Immature natural killer cell (primary cell): ENCODE measurements around the gene EFNA5. TPM values are rescaled to one million over a fixed set of nuclear protein-coding genes. Genes with fewer than 3 reads are reported as not detected.

ENCODE experiments used
- DNase-seq, 3 donors: peaks; one replicate each; pipeline ENCODE4 v3.0.0; 2022; ENCODE audit warnings: mixed read lengths in 1 of 3
- H3K27ac Mint-ChIP-seq, 6 donors: one replicate each; pipeline ENCODE4 v1.8.0; 2020; ENCODE audit warnings: mixed read lengths in 6 of 6, mild to moderate bottlenecking in 5 of 6, inconsistent platforms in 4 of 6, moderate library complexity in 3 of 6
- H3K27me3 Mint-ChIP-seq, 3 donors: one replicate each; pipeline ENCODE4 v1.8.0; 2020 to 2021; ENCODE audit warnings: low read depth in 3 of 3, mild to moderate bottlenecking in 3 of 3, mixed read lengths in 3 of 3, moderate library complexity in 3 of 3, inconsistent platforms in 1 of 3
- H3K36me3 Mint-ChIP-seq, 3 donors: one replicate each; pipeline ENCODE4 v1.8.0; 2020; ENCODE audit warnings: mixed read lengths in 3 of 3, inconsistent platforms in 2 of 3, mild to moderate bottlenecking in 2 of 3
- H3K4me1 Mint-ChIP-seq, 2 donors: one replicate each; pipeline ENCODE4 v1.8.0; 2020; ENCODE audit warnings: inconsistent platforms in 2 of 2, mild to moderate bottlenecking in 2 of 2, mixed read lengths in 2 of 2, moderate library complexity in 1 of 2
- H3K4me3 Mint-ChIP-seq, 5 donors: one replicate each; pipeline ENCODE4 v1.8.0; 2020; ENCODE audit warnings: mild to moderate bottlenecking in 5 of 5, mixed read lengths in 5 of 5, inconsistent platforms in 3 of 5, moderate library complexity in 3 of 5
- H3K9me3 Mint-ChIP-seq, 6 donors: one replicate each; pipeline ENCODE4 v1.8.0; 2020; ENCODE audit warnings: mild to moderate bottlenecking in 6 of 6, mixed read lengths in 6 of 6, inconsistent platforms in 4 of 6, moderate library complexity in 3 of 6
- polyA plus RNA-seq, 3 donors: library from polyadenylated mRNA; unstranded; fragments of 300-500 nt; fragmentation: Illumina TruSeq; gene quantifications; one replicate each; pipeline ENCODE4 v1.2.3, GENCODE V29; 2021

EFNA5 gene
- polyA plus RNA-seq, 3 donors from 2014 or later, result 0.73 to 2.6 (median 1.7) TPM

DNA sequence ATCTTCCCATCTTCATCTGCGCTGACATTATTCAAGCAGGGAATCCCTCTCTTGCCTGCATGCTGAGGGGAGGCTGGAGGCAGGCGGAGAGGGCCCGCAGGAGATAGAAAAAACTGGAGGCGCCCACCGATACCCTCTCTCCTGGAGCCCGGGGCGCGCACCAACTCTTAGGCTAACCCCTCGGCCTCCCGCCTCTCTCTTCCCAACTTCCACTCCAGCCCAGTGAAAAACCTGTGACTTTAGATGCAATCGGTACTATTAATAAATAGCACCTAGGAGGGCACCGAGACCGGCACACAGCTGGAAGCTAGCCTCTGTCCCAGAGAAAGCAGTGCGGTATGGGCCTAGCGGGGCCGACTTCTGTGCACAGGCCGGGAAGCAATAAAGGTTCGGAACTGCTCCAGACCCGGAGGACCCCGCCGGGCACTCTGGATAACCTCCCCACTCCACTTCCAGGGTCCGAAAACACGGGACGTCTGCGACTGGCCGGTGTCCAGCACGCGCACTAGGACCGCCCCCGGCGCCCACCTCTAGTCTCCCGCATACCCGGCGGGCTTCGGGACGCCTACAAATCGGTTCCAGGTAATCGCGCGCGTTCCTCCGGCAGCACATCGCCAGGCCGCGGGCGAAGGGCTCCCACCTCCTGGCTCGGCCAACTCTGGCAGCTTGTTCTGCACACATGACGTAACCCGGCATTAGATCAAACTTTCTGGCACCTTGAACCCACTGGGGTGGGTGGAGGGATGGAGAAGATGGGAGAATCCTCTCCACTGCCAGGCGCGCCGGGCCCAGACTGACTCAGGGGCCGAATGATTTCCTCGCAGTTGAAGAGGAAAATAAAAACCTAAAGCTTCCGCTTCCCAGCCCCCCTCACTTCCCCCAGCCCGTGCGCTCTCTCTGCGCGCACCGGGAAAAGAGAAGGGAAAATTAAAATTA lies 1.4 kb downstream of the EFNA5 start:
- Mint-ChIP-seq H3K27me3 (peaks cover 25 to 35% (median 30%) of the 10 kb centered on the region in 3 donors), H3K36me3 (no peaks in the 10 kb centered on the region), H3K4me1 (peaks cover 33 to 44% of the 10 kb centered on the region in 2 donors), H3K27ac (no peak overlapping the region), H3K4me3 (peak overlapping the region; percentile 69 to 89 (median 72)), H3K9me3 (no peaks in the 10 kb centered on the region)
- no peak for DNase-seq

- Mint-ChIP-seq H3K36me3 (no peaks in the 10 kb centered on the region), H3K27me3 (peaks cover 19 to 33% (median 27%) of the 10 kb centered on the region in 3 donors), H3K4me3 (peak overlapping the region in 4 of 5 donors; percentile 27 to 89 (median 38)), H3K27ac (no peak overlapping the region), H3K9me3 (no peaks in the 10 kb centered on the region), H3K4me1 (peaks cover 30 to 38% of the 10 kb centered on the region in 2 donors)
- no peak for DNase-seq
These were observed 2.3 kb downstream of the EFNA5 start for GRCh38 chr5:107668154-107669095.

DNA sequence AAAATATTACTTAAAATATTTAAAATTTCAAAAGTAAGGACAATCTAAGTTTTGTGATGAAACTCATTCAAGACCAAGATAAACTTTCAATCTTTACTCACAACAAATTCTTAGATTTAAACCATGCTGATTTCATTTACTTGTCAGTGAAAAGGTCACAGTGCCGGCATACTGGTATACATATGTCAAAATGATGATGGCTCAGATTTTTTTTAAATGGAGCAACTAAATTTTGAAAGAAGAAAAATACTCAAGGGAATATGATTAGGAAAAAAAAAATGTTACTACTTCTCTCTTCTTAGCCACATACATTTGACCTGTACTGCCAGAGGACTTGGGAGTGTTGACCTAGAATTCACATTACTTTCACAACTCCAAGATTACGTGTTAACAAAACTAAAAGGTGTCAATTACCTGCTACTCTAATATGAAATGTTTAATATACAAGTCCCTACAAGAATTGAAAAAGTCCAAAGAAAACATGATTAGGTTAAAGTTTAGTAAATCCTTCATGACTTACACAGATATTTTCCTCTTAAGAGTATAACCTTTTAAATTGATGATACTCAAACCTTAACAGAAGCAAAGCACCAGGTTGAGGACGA lies 4.6 kb downstream of the EFNA5 start:
- Mint-ChIP-seq H3K4me3 (no peak overlapping the region), H3K27ac (no peak overlapping the region), H3K4me1 (peaks cover 14 to 17% of the 10 kb centered on the region in 2 donors), H3K27me3 (peaks cover 12 to 25% (median 22%) of the 10 kb centered on the region in 3 donors), H3K36me3 (no peaks in the 10 kb centered on the region), H3K9me3 (no peaks in the 10 kb centered on the region)
- no peak for DNase-seq

DNA sequence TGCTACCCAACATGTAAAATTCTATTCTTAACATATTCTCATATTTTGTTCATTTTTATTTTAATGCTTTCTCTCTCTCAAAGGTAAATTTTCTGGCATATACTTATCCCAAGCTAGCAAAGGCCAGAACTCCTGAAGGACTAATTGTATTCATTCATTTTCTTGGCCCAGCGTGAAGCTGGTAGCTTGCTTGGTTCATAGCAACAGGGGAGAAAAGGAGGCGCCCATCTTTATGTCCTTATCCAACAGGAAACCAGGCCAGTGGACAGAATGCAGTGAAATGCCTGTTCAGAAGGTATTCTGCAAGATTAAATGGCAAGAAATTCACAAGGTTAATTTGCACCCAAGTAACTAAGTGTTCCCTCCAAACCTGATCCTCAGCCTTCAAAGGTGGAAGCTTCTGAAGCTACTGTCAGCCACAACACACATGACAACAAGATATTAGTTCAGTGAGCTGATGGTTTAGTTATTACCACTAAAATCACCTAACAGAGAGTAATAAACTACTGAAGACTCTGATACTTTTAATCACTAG lies 5.6 kb downstream of the EFNA5 start:
- Mint-ChIP-seq H3K27ac (no peak overlapping the region), H3K36me3 (no peaks in the 10 kb centered on the region), H3K9me3 (no peaks in the 10 kb centered on the region), H3K4me1 (peaks cover 7 to 8% of the 10 kb centered on the region in 2 donors), H3K4me3 (no peak overlapping the region), H3K27me3 (peaks cover 10 to 23% (median 16%) of the 10 kb centered on the region in 3 donors)
- DNase-seq, result no peak

- Mint-ChIP-seq H3K9me3 (no peaks in the 10 kb centered on the region), H3K4me1 (no peaks in the 10 kb centered on the region), H3K27me3 (peaks cover 8 to 18% (median 11%) of the 10 kb centered on the region in 3 donors), H3K4me3 (no peak overlapping the region), H3K36me3 (no peaks in the 10 kb centered on the region), H3K27ac (no peak overlapping the region)
- no peak for DNase-seq
These were observed 7.0 kb downstream of the EFNA5 start for GRCh38 chr5:107663697-107664096.

DNA sequence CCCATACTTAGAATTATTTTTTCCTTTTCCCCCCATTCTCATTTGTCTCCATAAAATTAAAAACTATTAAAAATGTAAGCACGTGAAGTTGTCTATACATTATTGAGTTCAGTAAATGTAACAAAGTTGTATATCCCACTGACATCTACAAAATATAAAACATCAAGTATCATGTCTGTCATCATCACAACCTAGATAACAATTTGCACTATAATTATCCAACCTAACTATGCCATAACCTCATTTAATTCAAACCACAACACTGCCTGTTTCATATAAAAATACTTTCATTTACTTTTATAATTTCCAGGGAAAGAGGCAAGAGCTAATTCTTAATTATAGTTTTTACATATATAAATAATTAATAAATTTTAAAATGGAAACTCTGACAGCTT lies 9.1 kb downstream of the EFNA5 start:
- peaks cover 0 to 13% (median 4%) of the 10 kb centered on the region in 3 donors for H3K27me3 Mint-ChIP-seq
- no peaks in the 10 kb centered on the region for H3K9me3 Mint-ChIP-seq
- H3K27ac Mint-ChIP-seq, result no peak overlapping the region
- H3K4me1 Mint-ChIP-seq, result no peaks in the 10 kb centered on the region
- no peaks in the 10 kb centered on the region for H3K36me3 Mint-ChIP-seq
- DNase-seq, result no peak
- no peak overlapping the region for H3K4me3 Mint-ChIP-seq

DNA sequence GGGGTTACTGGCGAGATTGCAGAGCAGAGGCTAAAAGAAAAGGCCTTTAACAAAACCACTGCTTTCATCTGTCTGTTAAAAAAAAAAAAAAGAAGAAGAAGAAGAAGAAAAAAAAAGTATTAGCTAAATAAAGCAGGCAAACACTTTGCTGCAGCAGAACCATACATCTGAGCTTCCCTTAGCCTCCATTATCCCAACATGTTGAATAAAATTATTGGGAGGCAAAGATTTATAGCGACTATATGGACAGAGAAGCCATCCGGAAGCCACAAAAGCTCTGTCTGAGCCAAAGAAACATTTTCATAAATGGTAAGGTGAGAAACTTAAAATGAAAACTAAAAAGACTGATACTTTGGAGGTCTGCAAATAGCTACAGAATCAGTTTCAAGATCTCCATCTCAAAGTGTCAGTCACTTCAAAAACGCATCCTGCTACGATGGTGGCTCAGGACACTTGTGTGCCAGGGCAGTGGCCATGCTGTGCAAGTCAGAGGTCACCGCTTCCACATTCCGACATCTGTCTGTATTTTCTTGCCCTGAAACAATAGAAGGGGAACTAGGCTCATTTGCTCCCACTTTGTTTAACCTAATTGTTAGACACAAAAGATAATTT lies 9.6 kb downstream of the EFNA5 start:
- H3K4me1 Mint-ChIP-seq, result no peaks in the 10 kb centered on the region
- no peak overlapping the region for H3K4me3 Mint-ChIP-seq
- DNase-seq, result no peak
- H3K27ac Mint-ChIP-seq, result no peak overlapping the region
- H3K27me3 Mint-ChIP-seq, result peaks cover 0 to 13% (median 4%) of the 10 kb centered on the region in 3 donors
- H3K9me3 Mint-ChIP-seq, result no peaks in the 10 kb centered on the region
- no peaks in the 10 kb centered on the region for H3K36me3 Mint-ChIP-seq

- H3K4me1 Mint-ChIP-seq, result no peaks in the 10 kb centered on the region
- no peak overlapping the region for H3K4me3 Mint-ChIP-seq
These were observed 12.2 kb downstream of the EFNA5 start for GRCh38 chr5:107658528-107658927.

GRCh38 chr5:107655831-107656230 lies 14.9 kb downstream of the EFNA5 start:
- Mint-ChIP-seq H3K4me1 (no peaks in the 10 kb centered on the region), H3K9me3 (no peaks in the 10 kb centered on the region), H3K27ac (no peak overlapping the region), H3K4me3 (no peak overlapping the region), H3K36me3 (no peaks in the 10 kb centered on the region), H3K27me3 (peaks cover 0 to 14% (median 0%) of the 10 kb centered on the region in 3 donors)
- DNase-seq, result no peak

More at GRCh38 chr5:107658528-107658927, 12.2 kb downstream of the EFNA5 start:
- no peak for DNase-seq
- no peaks in the 10 kb centered on the region for H3K36me3 Mint-ChIP-seq
- H3K9me3 Mint-ChIP-seq, result no peaks in the 10 kb centered on the region
- H3K27me3 Mint-ChIP-seq, result peaks cover 0 to 17% (median 4%) of the 10 kb centered on the region in 3 donors
- no peak overlapping the region for H3K27ac Mint-ChIP-seq

DNA sequence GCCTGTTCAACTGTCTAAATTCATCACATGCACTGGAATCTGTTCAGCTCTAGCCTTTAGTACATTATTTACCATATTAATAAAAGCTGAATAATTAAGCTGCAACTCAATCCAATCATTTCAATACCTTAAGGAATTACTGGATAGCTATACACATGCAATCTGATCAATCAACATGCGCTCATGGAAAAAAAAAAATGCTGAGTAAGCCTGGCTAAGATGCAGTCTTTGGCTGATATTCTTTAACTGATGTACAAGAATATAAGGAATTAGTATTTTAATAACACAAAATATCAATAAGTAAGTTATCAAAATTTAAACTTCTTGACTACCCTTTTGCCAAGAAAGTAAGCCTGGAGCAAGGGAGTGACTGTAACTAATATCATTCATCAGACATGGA lies 15.9 kb downstream of the EFNA5 start:
- no peak for DNase-seq
- Mint-ChIP-seq H3K9me3 (no peaks in the 10 kb centered on the region), H3K36me3 (no peaks in the 10 kb centered on the region), H3K4me3 (no peak overlapping the region), H3K4me1 (no peaks in the 10 kb centered on the region), H3K27me3 (peaks cover 0 to 9% (median 0%) of the 10 kb centered on the region in 3 donors), H3K27ac (no peak overlapping the region)

- Mint-ChIP-seq H3K4me3 (no peak overlapping the region), H3K27ac (no peak overlapping the region), H3K9me3 (no peaks in the 10 kb centered on the region), H3K27me3 (peaks cover 0 to 9% (median 2%) of the 10 kb centered on the region in 3 donors), H3K36me3 (no peaks in the 10 kb centered on the region), H3K4me1 (no peaks in the 10 kb centered on the region)
- no peak for DNase-seq
These were observed 17.1 kb downstream of the EFNA5 start for GRCh38 chr5:107653685-107654084.

GRCh38 chr5:107652839-107653607 lies 17.7 kb downstream of the EFNA5 start:
- Mint-ChIP-seq H3K4me3 (no peak overlapping the region), H3K36me3 (no peaks in the 10 kb centered on the region), H3K4me1 (no peaks in the 10 kb centered on the region), H3K27me3 (peaks cover 0 to 9% (median 2%) of the 10 kb centered on the region in 3 donors), H3K27ac (no peak overlapping the region), H3K9me3 (no peaks in the 10 kb centered on the region)
- no peak for DNase-seq
